Neural cell (in vitro differentiated cells): ENCODE data around the gene EPB41L2. TPM values are rescaled to one million over a fixed set of nuclear protein-coding genes. Genes with fewer than 3 reads are reported as not detected.

Source experiments
- H2AFZ ChIP-seq: fragments of 200-600, 300-800 bp; sonication (generic), shearing (Covaris generic); 2 replicates; pipeline ENCODE4 v1.6.0; 2014; ENCODE audit warnings: low read depth, mild to moderate bottlenecking, antibody characterized with exemption, low read length, moderate library complexity
- H3F3A ChIP-seq: fragments of 200-600 bp; shearing (Covaris generic); 2 replicates; pipeline ENCODE4 v1.6.1; 2016; ENCODE audit warnings: mild to moderate bottlenecking, moderate library complexity, mixed read lengths, antibody characterized with exemption, low read length; ENCODE audit not compliant: insufficient read depth, poor library complexity, severe bottlenecking
- H3K27ac ChIP-seq: fragments of 200-600, 300-800 bp; sonication (generic), shearing (Covaris generic); 2 replicates; pipeline ENCODE4 v1.5.1; 2014; ENCODE audit warnings: mild to moderate bottlenecking, low read length, moderate library complexity
- H3K27me3 ChIP-seq: fragments of 300-800, 200-600 bp; sonication (generic), shearing (Covaris generic); 2 replicates; pipeline ENCODE4 v1.6.0; 2014; ENCODE audit warnings: mild to moderate bottlenecking, low read depth, low read length, moderate library complexity; ENCODE audit not compliant: insufficient read depth
- H3K36me3 ChIP-seq: fragments of 300-800, 200-600 bp; sonication (generic), shearing (Covaris generic); 2 replicates; pipeline ENCODE4 v1.5.1; 2014; ENCODE audit warnings: mild to moderate bottlenecking, antibody characterized with exemption, low read length, moderate library complexity; ENCODE audit not compliant: insufficient read depth
- H3K4me2 ChIP-seq: fragments of 300-800, 200-600 bp; sonication (generic), shearing (Covaris generic); 2 replicates; pipeline ENCODE4 v1.6.0; 2014; ENCODE audit warnings: mild to moderate bottlenecking, low read length
- H3K4me3 ChIP-seq: fragments of 300-800, 200-600 bp; sonication (generic), shearing (Covaris generic); 2 replicates; pipeline ENCODE4 v1.5.1; 2014; ENCODE audit warnings: mild to moderate bottlenecking, low read length, moderate library complexity
- H3K79me2 ChIP-seq: fragments of 200-600 bp; shearing (Covaris generic); replicated peaks from 2 replicates; pipeline ENCODE4 v1.6.0; 2014; ENCODE audit warnings: mild to moderate bottlenecking, low read length, moderate library complexity; ENCODE audit not compliant: insufficient read depth
- H3K9ac ChIP-seq: fragments of 300-800, 200-600 bp; sonication (generic), shearing (Covaris generic); 2 replicates; pipeline ENCODE4 v1.6.1; 2016; ENCODE audit warnings: mild to moderate bottlenecking, low read length, mixed read lengths
- H3K9me2 ChIP-seq: fragments of 200-600 bp; shearing (Covaris generic); 2 replicates; pipeline ENCODE4 v1.6.1; 2016; ENCODE audit warnings: mild to moderate bottlenecking, low read length, mixed read lengths; ENCODE audit not compliant: insufficient read depth
- H3K9me3 ChIP-seq: fragments of 200-600, 300-800 bp; sonication (generic), shearing (Covaris generic); 2 replicates; pipeline ENCODE4 v1.6.1; 2016; ENCODE audit warnings: mild to moderate bottlenecking, mixed run types, low read length, moderate library complexity, mixed read lengths
- H4K20me1 ChIP-seq: fragments of 200-600 bp; shearing (Covaris generic); 2 replicates; pipeline ENCODE4 v1.6.1; 2016; ENCODE audit warnings: mild to moderate bottlenecking, mixed run types; ENCODE audit not compliant: insufficient read depth
- EP300 ChIP-seq: fragments of 450-650 bp; conservative IDR thresholded peaks from 2 replicates; pipeline ENCODE4 v1.6.1; 2014; ENCODE audit warnings: antibody characterized with exemption, mild to moderate bottlenecking, moderate library complexity; ENCODE audit not compliant: poor library complexity, severe bottlenecking
- EZH2 ChIP-seq: fragments of 200-600, 300-800 bp; shearing (Covaris generic), sonication (generic); IDR thresholded peaks from 2 replicates; pipeline ENCODE4 v1.6.1; 2014; ENCODE audit warnings: antibody characterized with exemption, low read length, borderline replicate concordance, mild to moderate bottlenecking; ENCODE audit not compliant: insufficient read depth, poor library complexity, severe bottlenecking
- MXI1 ChIP-seq: fragments of 450-650 bp; conservative IDR thresholded peaks from 2 replicates; pipeline ENCODE4 v1.6.1; 2014; ENCODE audit warnings: antibody characterized with exemption, mild to moderate bottlenecking; ENCODE audit not compliant: poor library complexity, severe bottlenecking
- POLR2AphosphoS5 ChIP-seq: IDR thresholded peaks from 2 replicates; pipeline ENCODE4 v1.6.1; 2012
- RAD21 ChIP-seq: fragments of 450-650 bp; conservative IDR thresholded peaks from 2 replicates; pipeline ENCODE4 v1.6.1; 2014; ENCODE audit warnings: antibody characterized with exemption, mild to moderate bottlenecking, moderate library complexity
- SMC3 ChIP-seq: fragments of 450-650 bp; conservative IDR thresholded peaks from 2 replicates; pipeline ENCODE4 v1.6.1; 2014; ENCODE audit warnings: antibody characterized with exemption, mild to moderate bottlenecking, moderate library complexity; ENCODE audit not compliant: poor library complexity
- TAF1 ChIP-seq: IDR thresholded peaks from 2 replicates; pipeline ENCODE4 v1.6.1; 2012; ENCODE audit warnings: low read depth
- polyA plus RNA-seq: library from polyadenylated mRNA; depleted of rRNA; stranded (reverse); fragments of >200 nt; gene quantifications from 2 replicates; pipeline ENCODE4 v1.2.3, GENCODE V29; 2014
- TF ChIP-seq, protein P1 (sequence below): IDR thresholded peaks from 2 replicates; pipeline ENCODE4 v1.6.1; 2012; ENCODE audit warnings: borderline replicate concordance
- TF ChIP-seq, protein P2 (sequence below): fragments of 450-650 bp; IDR thresholded peaks from 2 replicates; pipeline ENCODE4 v1.5.1; 2014; ENCODE audit warnings: antibody characterized with exemption, mild to moderate bottlenecking, moderate library complexity; ENCODE audit not compliant: poor library complexity, severe bottlenecking

EPB41L2 gene
- polyA plus RNA-seq, 1 donor from 2014 or later = 13.5 TPM

DNA sequence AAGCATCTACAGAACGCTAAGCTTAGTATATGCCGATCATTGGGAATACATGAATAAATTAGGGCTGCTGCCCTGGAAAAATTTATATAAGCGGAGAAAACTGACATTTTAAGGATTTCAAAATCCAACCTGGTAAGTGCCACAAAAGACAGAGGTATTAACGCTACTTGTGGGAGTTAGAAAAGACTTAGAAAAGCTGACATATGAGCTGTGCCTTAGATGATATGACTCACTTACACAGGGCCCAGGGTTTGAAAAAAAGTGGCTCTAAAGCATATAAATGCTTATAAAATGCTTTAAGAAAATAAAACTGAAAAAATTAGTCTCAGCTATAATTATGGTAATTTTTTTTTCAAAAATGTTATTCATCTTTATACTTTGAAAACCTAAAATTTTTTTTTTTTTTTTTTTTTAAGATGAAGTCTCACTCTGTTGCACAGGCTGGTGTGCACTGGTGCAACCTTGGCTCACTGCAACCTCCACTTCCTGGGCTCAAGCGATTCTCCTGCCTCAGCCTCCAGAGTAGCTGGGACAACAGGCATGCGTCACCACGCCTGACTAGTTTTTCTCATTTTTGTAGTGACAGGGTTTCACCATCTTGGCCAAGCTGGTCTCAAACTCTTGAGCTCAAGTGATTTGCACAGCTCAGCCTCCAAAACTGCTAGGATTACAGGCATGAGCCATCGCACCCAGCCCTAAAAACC lies 25.7 kb downstream of the EPB41L2 start:
- H3K27ac ChIP-seq = no peak overlapping the region
- no peak overlapping the region for H3K4me2 ChIP-seq
- no peaks in the 10 kb centered on the region for H3K36me3 ChIP-seq
- no peak overlapping the region for H3K4me3 ChIP-seq
- H3K9me3 ChIP-seq = no peaks in the 10 kb centered on the region
- no peaks in the 10 kb centered on the region for H4K20me1 ChIP-seq
- H2AFZ ChIP-seq = no peak overlapping the region
- H3F3A ChIP-seq = no peaks in the 10 kb centered on the region
- H3K79me2 ChIP-seq = no peaks in the 10 kb centered on the region
- H3K27me3 ChIP-seq = no peaks in the 10 kb centered on the region
- no peaks in the 10 kb centered on the region for H3K9me2 ChIP-seq
- H3K9ac ChIP-seq = no peak overlapping the region
- no peak for TF ChIP-seq EZH2
- no peak for TF ChIP-seq EP300
- TF ChIP-seq POLR2AphosphoS5 = no peak
- TF ChIP-seq, protein P1, sequence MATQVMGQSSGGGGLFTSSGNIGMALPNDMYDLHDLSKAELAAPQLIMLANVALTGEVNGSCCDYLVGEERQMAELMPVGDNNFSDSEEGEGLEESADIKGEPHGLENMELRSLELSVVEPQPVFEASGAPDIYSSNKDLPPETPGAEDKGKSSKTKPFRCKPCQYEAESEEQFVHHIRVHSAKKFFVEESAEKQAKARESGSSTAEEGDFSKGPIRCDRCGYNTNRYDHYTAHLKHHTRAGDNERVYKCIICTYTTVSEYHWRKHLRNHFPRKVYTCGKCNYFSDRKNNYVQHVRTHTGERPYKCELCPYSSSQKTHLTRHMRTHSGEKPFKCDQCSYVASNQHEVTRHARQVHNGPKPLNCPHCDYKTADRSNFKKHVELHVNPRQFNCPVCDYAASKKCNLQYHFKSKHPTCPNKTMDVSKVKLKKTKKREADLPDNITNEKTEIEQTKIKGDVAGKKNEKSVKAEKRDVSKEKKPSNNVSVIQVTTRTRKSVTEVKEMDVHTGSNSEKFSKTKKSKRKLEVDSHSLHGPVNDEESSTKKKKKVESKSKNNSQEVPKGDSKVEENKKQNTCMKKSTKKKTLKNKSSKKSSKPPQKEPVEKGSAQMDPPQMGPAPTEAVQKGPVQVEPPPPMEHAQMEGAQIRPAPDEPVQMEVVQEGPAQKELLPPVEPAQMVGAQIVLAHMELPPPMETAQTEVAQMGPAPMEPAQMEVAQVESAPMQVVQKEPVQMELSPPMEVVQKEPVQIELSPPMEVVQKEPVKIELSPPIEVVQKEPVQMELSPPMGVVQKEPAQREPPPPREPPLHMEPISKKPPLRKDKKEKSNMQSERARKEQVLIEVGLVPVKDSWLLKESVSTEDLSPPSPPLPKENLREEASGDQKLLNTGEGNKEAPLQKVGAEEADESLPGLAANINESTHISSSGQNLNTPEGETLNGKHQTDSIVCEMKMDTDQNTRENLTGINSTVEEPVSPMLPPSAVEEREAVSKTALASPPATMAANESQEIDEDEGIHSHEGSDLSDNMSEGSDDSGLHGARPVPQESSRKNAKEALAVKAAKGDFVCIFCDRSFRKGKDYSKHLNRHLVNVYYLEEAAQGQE = no peak
- no peak for TF ChIP-seq SMC3
- TF ChIP-seq MXI1 = no peak
- no peak for TF ChIP-seq RAD21
- TF ChIP-seq, protein P2, sequence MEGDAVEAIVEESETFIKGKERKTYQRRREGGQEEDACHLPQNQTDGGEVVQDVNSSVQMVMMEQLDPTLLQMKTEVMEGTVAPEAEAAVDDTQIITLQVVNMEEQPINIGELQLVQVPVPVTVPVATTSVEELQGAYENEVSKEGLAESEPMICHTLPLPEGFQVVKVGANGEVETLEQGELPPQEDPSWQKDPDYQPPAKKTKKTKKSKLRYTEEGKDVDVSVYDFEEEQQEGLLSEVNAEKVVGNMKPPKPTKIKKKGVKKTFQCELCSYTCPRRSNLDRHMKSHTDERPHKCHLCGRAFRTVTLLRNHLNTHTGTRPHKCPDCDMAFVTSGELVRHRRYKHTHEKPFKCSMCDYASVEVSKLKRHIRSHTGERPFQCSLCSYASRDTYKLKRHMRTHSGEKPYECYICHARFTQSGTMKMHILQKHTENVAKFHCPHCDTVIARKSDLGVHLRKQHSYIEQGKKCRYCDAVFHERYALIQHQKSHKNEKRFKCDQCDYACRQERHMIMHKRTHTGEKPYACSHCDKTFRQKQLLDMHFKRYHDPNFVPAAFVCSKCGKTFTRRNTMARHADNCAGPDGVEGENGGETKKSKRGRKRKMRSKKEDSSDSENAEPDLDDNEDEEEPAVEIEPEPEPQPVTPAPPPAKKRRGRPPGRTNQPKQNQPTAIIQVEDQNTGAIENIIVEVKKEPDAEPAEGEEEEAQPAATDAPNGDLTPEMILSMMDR = no peak
- no peak for TF ChIP-seq TAF1

DNA sequence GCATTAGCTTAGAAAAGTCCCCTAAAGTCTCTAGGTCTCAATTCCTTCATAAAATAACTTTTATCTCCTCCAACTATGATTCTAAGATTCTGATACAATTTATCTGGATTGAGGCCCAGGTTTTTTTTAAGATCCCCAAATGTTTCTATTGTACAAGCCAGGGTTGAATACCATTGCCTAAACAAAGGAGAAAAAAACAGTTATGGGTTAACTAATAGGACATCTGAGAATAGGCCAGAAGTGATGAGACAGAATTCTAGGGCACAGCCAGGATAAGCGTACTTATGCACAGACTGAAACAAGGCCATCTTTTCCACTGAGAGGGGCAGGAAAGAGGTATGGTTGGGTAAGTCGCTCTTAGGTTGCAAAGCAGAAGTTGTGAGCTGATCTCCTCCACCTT lies 26.4 kb downstream of the EPB41L2 start:
- Histone ChIP-seq H3K27me3 (no peaks in the 10 kb centered on the region), H2AFZ (no peak overlapping the region), H4K20me1 (no peaks in the 10 kb centered on the region), H3K36me3 (no peaks in the 10 kb centered on the region), H3K9me3 (no peaks in the 10 kb centered on the region), H3K9me2 (no peaks in the 10 kb centered on the region), H3K4me3 (no peak overlapping the region), H3K79me2 (no peaks in the 10 kb centered on the region), H3K9ac (no peak overlapping the region), H3F3A (no peaks in the 10 kb centered on the region), H3K4me2 (no peak overlapping the region), H3K27ac (no peak overlapping the region)
- TF ChIP-seq EZH2 (no peak), SMC3 (no peak), MXI1 (no peak), EP300 (no peak), TAF1 (no peak), RAD21 (no peak), POLR2AphosphoS5 (no peak)
- TF ChIP-seq, protein P1 = no peak
- TF ChIP-seq, protein P2 = no peak
